ENCODE measurements around the gene ADAM22. TPM values are rescaled to one million over a fixed set of nuclear protein-coding genes. Genes with fewer than 3 reads are reported as not detected.
A peak's percentile ranks its signal among the peaks of the same experiment; 100 is the strongest.
"Not testable (repeated sequence)": the region's sequence is repeated elsewhere in the genome, so short reads cannot be mapped to it uniquely, and the experiment has no call there.

The ADAM22 gene
- polyA plus RNA-seq, 3 donors from 2014 or later: 1.3 to 1.7 TPM; not detected in 1

DNA sequence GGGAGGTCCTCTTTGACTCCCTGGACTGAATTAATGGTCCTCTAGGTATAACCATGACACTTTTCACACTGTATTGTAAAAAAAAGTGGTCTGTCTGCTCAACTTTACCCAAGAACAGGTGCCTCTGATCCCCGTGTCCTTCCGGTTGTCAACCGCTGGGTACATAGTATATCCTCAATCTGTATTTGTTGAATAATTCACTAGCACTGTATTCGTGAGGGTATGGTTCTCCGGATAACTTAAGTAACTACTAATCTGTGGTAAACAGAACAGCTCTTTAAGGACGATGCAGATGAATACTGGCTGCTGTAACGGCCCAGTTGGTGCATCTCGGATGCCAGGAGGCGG is 472 bp upstream of the ADAM22 start:
- no peak for DNase-seq
- H3K36me3 Mint-ChIP-seq: peaks cover 0 to 10% (median 4%) of the 10 kb centered on the region in 3 donors
- peaks cover 15 to 20% of the 10 kb centered on the region in 2 donors for H3K4me1 Mint-ChIP-seq
- no peaks in the 10 kb centered on the region for H3K9me3 Mint-ChIP-seq
- peaks cover 0 to 8% (median 0%) of the 10 kb centered on the region in 3 donors for H3K27me3 Mint-ChIP-seq (ENCODE audit: low read depth in 3 of 3)
- peak overlapping the region; percentile 89 to 92 (median 90) for H3K4me3 Mint-ChIP-seq
- peak overlapping the region in 4 of 6 donors; percentile 54 to 77 (median 65) for H3K27ac Mint-ChIP-seq

GRCh38 chr7:87934699-87935383 is 790 bp downstream of the ADAM22 start:
- peaks cover 4 to 5% (median 5%) of the 10 kb centered on the region in 3 donors for H3K36me3 Mint-ChIP-seq

GRCh38 chr7:87935384-87935706 is 1.3 kb downstream of the ADAM22 start:
- DNase-seq: no peak
- peaks cover 0 to 2% (median 0%) of the 10 kb centered on the region in 6 donors for H3K9me3 Mint-ChIP-seq
- H3K4me3 Mint-ChIP-seq: peak overlapping the region; percentile 89 to 92 (median 90)
- peaks cover 4 to 5% (median 5%) of the 10 kb centered on the region in 3 donors for H3K36me3 Mint-ChIP-seq
- peaks cover 15 to 20% of the 10 kb centered on the region in 2 donors for H3K4me1 Mint-ChIP-seq
- peaks cover 0 to 7% (median 0%) of the 10 kb centered on the region in 3 donors for H3K27me3 Mint-ChIP-seq (ENCODE audit: low read depth in 3 of 3)
- H3K27ac Mint-ChIP-seq: peak overlapping the region in 1 of 6 donors; percentile 78

More at GRCh38 chr7:87934699-87935383, 790 bp downstream of the ADAM22 start:
- Mint-ChIP-seq H3K4me1 (peaks cover 15 to 20% of the 10 kb centered on the region in 2 donors), H3K27ac (peak overlapping the region in 4 of 6 donors; percentile 13 to 78 (median 61)), H3K9me3 (peaks cover 0 to 2% (median 0%) of the 10 kb centered on the region in 6 donors), H3K27me3 (ENCODE audit: low read depth in 3 of 3) (peaks cover 0 to 7% (median 0%) of the 10 kb centered on the region in 3 donors), H3K4me3 (peak overlapping the region; percentile 89 to 92 (median 90))
- peak; percentile 5 to 22 (median 19) for DNase-seq

DNA sequence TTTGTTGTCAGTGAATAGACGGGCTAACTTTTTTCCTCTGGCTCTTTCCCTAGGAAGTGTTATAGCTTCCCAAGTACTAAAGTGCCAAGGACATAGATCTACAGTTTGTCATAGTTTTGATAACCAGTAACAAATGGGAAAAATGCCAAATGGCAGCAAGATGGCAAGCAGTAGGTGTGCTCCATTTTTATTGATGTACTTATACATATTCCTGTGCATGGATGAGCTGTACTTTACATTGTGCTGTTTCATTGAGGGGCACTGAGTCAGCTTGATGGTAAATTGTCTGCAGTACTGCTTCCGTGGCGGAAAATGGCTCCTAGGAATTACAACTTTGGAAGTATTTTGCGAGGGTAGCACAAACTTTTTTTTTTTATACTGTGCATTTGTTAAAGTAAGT is 7.1 kb downstream of the ADAM22 start:
- no peak overlapping the region for H3K27ac Mint-ChIP-seq
- H3K4me3 Mint-ChIP-seq: no peak overlapping the region
- H3K27me3 Mint-ChIP-seq (ENCODE audit: low read depth in 3 of 3): peaks cover 0 to 4% (median 3%) of the 10 kb centered on the region in 3 donors
- no peak for DNase-seq
- H3K36me3 Mint-ChIP-seq: peaks cover 4 to 5% (median 5%) of the 10 kb centered on the region in 3 donors
- peaks cover 0 to 2% (median 0%) of the 10 kb centered on the region in 6 donors for H3K9me3 Mint-ChIP-seq
- H3K4me1 Mint-ChIP-seq: no peaks in the 10 kb centered on the region

DNA sequence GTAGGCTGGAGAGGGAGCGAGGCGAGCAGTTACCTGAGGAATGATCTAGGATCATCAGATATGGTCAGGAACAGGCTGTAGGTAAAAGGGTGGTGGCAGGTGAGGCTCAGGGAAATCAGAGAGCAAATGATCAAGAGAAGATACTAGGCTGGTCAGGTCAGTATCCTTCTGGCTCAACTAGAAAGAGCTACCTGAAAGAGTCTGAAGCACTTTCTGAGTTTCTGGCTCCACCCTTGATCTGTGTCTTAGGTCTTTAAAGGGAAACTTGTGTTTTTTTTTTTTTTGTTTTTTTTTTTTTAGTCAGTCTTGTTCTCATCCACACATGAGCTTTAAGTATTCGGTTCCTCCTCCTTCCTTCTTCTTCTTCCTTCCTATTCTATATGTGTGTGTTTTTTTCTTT is 10.5 kb downstream of the ADAM22 start:
- peaks cover 0 to 4% (median 3%) of the 10 kb centered on the region in 3 donors for H3K27me3 Mint-ChIP-seq (ENCODE audit: low read depth in 3 of 3)
- H3K27ac Mint-ChIP-seq: peak overlapping the region in 1 of 6 donors; percentile 66
- no peak for DNase-seq
- no peaks in the 10 kb centered on the region for H3K9me3 Mint-ChIP-seq
- H3K4me1 Mint-ChIP-seq: no peaks in the 10 kb centered on the region
- H3K36me3 Mint-ChIP-seq: no peaks in the 10 kb centered on the region
- no peak overlapping the region for H3K4me3 Mint-ChIP-seq

GRCh38 chr7:87945926-87946325 is 11.9 kb downstream of the ADAM22 start:
- DNase-seq; H3K27me3 Mint-ChIP-seq (ENCODE audit: low read depth in 3 of 3); H3K9me3 Mint-ChIP-seq; H3K4me1 Mint-ChIP-seq; H3K27ac Mint-ChIP-seq; H3K4me3 Mint-ChIP-seq; H3K36me3 Mint-ChIP-seq: not testable (repeated sequence)

- peaks cover 0 to 5% (median 3%) of the 10 kb centered on the region in 3 donors for H3K27me3 Mint-ChIP-seq (ENCODE audit: low read depth in 3 of 3)
- H3K36me3 Mint-ChIP-seq: no peaks in the 10 kb centered on the region
- no peak overlapping the region for H3K4me3 Mint-ChIP-seq
- no peak for DNase-seq
- no peaks in the 10 kb centered on the region for H3K4me1 Mint-ChIP-seq
- no peaks in the 10 kb centered on the region for H3K9me3 Mint-ChIP-seq
- no peak overlapping the region for H3K27ac Mint-ChIP-seq
Observed at GRCh38 chr7:87948371-87948770, 14.3 kb downstream of the ADAM22 start.

DNA sequence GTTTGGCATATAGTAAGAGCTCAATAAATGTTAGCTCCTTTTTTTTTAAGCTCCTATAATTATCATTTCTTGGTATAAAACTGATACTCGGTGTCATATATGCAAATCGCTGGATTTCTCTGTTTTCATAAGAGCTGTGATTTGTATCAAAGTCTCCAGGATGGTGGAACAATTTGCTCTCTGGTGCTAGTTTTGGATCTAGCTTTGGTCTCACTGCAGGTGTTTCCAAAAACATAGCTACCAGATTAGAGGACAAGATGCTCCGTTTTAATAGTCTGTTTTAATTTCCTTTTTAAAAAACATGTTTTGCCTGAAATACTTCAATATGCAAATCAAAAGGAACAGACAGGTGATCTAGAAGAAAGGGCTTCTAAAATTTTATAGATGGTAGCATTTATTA is 25.3 kb downstream of the ADAM22 start:
- H3K27me3 Mint-ChIP-seq (ENCODE audit: low read depth in 3 of 3): no peaks in the 10 kb centered on the region
- DNase-seq: no peak
- H3K27ac Mint-ChIP-seq: no peak overlapping the region
- peaks cover 0 to 4% (median 0%) of the 10 kb centered on the region in 3 donors for H3K36me3 Mint-ChIP-seq
- H3K4me3 Mint-ChIP-seq: no peak overlapping the region
- H3K4me1 Mint-ChIP-seq: no peaks in the 10 kb centered on the region
- H3K9me3 Mint-ChIP-seq: peaks cover 0 to 3% (median 0%) of the 10 kb centered on the region in 6 donors

DNA sequence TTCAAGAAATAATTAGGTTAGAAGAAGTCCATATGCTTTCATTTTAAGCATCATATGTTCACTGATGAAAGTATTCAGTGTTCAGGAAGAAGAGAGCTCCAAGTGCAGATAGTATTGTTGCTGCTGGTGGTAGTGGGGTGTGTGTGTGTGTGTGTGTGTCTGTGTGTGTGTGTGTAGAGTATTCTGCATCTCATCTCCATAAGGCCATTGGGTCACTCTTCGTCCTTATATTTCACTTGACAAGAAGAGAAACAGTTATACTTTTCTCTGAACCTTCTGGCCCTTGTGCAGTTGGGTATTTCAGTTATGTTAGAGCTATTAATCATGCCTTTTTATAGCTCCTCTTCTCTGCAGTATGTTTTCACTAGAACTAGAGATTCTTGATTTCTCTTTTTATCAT is 26.2 kb downstream of the ADAM22 start:
- H3K9me3 Mint-ChIP-seq: no peaks in the 10 kb centered on the region
- H3K4me1 Mint-ChIP-seq: no peaks in the 10 kb centered on the region
- DNase-seq: no peak
- H3K36me3 Mint-ChIP-seq: peaks cover 0 to 4% (median 0%) of the 10 kb centered on the region in 3 donors
- H3K27me3 Mint-ChIP-seq (ENCODE audit: low read depth in 3 of 3): no peaks in the 10 kb centered on the region
- no peak overlapping the region for H3K4me3 Mint-ChIP-seq
- no peak overlapping the region for H3K27ac Mint-ChIP-seq

- no peaks in the 10 kb centered on the region for H3K27me3 Mint-ChIP-seq (ENCODE audit: low read depth in 3 of 3)
- H3K4me3 Mint-ChIP-seq: no peak overlapping the region
- no peaks in the 10 kb centered on the region for H3K9me3 Mint-ChIP-seq
- H3K27ac Mint-ChIP-seq: no peak overlapping the region
- DNase-seq: no peak
- no peaks in the 10 kb centered on the region for H3K4me1 Mint-ChIP-seq
- H3K36me3 Mint-ChIP-seq: peaks cover 0 to 8% (median 3%) of the 10 kb centered on the region in 3 donors
Observed at GRCh38 chr7:87961754-87962153, 27.7 kb downstream of the ADAM22 start.

DNA sequence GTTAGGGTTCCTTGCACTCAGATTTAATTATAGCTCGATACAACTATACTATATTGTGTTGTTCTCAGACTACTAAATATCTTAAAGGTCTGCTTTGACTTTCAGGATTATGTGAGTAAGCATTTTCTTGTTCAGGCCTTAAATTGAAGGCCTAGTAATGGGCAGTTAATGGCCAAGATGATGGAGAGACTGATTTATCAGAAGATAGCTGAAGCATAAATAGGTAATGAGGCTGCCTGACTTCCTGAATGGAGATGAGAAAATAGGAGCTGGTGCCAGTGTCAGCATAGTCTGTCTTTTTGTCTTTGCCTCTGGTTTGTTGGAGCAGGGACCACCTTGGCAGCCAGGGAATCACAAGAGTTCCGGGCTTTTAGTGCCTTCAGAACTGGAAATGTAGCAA is 32.2 kb downstream of the ADAM22 start:
- no peak for DNase-seq
- Mint-ChIP-seq H3K27ac (no peak overlapping the region), H3K36me3 (peaks cover 0 to 4% (median 3%) of the 10 kb centered on the region in 3 donors), H3K27me3 (ENCODE audit: low read depth in 3 of 3) (no peaks in the 10 kb centered on the region), H3K9me3 (no peaks in the 10 kb centered on the region), H3K4me3 (no peak overlapping the region), H3K4me1 (no peaks in the 10 kb centered on the region)

DNA sequence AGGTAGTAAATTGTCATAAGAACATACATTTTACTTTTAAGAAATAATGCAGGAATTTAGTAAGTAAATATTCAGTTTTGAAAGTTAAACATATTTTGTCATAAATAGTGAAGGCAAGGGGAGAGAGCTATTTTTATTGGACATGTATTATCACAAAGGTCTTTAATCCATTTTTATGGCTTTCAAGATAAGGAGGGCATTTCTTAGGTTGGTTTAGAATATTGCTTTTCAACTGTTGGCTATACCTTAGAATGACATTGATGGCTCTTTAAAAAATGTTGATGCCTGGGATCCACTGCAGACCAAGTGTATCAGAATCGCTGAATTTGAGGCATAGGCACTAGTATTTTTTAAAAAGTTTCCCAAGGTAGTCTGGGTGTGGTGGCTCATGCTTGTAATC is 34.0 kb downstream of the ADAM22 start:
- Mint-ChIP-seq H3K9me3 (peaks cover 0 to 2% (median 0%) of the 10 kb centered on the region in 6 donors), H3K36me3 (peaks cover 3 to 5% (median 4%) of the 10 kb centered on the region in 3 donors), H3K27me3 (ENCODE audit: low read depth in 3 of 3) (peaks cover 0 to 3% (median 0%) of the 10 kb centered on the region in 3 donors), H3K27ac (no peak overlapping the region), H3K4me1 (no peaks in the 10 kb centered on the region), H3K4me3 (no peak overlapping the region)
- no peak for DNase-seq

GRCh38 chr7:87982116-87982515 is 48.1 kb downstream of the ADAM22 start:
- no peak for DNase-seq
- Mint-ChIP-seq H3K27ac (no peak overlapping the region), H3K9me3 (no peaks in the 10 kb centered on the region), H3K4me1 (no peaks in the 10 kb centered on the region), H3K36me3 (peaks cover 0 to 5% (median 0%) of the 10 kb centered on the region in 3 donors), H3K4me3 (no peak overlapping the region), H3K27me3 (ENCODE audit: low read depth in 3 of 3) (no peaks in the 10 kb centered on the region)

DNA sequence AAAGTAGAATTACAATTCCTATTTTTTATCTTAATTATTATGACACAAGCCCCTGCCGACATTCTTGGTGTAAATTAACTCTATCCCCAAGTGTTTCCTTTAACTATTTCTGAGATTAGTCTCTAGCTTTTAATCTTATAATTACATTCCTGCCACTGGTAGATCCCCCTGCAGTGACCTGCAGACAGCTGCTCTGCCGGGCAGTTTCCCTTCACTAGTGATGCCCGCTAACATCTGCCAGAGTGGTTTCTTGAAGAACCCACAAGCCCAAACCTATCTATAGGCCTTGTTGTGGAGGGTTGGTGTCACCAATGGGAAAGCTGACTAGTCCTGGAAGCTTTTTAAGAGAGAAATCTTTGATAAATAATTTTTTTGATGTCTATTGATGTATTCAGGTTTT is 50.0 kb downstream of the ADAM22 start:
- H3K27me3 Mint-ChIP-seq (ENCODE audit: low read depth in 3 of 3): no peaks in the 10 kb centered on the region
- DNase-seq: no peak
- peaks cover 0 to 5% (median 0%) of the 10 kb centered on the region in 3 donors for H3K36me3 Mint-ChIP-seq
- no peaks in the 10 kb centered on the region for H3K4me1 Mint-ChIP-seq
- no peak overlapping the region for H3K27ac Mint-ChIP-seq
- H3K4me3 Mint-ChIP-seq: no peak overlapping the region
- no peaks in the 10 kb centered on the region for H3K9me3 Mint-ChIP-seq

DNA sequence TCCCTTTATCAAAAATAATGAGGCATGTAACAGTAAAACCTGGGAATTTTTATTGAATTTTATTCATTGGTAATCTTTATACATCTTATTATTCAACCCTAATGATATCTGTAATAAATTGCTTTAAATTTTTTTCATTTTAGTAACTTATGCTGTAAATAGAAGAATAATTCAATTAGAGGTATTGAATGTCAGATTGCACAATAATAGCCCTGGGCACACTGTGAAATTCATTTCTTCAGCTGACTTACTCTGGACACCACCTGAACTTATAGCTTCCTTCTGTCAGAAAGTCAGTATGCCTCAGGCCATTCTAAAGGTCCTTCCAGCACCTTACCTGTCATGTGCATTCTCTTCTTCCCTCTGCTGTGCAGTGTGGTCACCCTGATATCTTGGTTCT is 59.2 kb downstream of the ADAM22 start:
- Mint-ChIP-seq H3K4me1 (no peaks in the 10 kb centered on the region), H3K27me3 (ENCODE audit: low read depth in 3 of 3) (peaks cover 0 to 2% (median 1%) of the 10 kb centered on the region in 3 donors), H3K9me3 (peaks cover 0 to 1% (median 0%) of the 10 kb centered on the region in 6 donors), H3K36me3 (no peaks in the 10 kb centered on the region), H3K4me3 (no peak overlapping the region), H3K27ac (no peak overlapping the region)
- DNase-seq: no peak
